ENCODE data around the gene POLRMT.
A peak's percentile ranks its signal among the peaks of the same experiment; 100 is the strongest.
"Not testable (repeated sequence)": the region's sequence is repeated elsewhere in the genome, so short reads cannot be mapped to it uniquely, and the experiment has no call there.

Gene POLRMT

DNA sequence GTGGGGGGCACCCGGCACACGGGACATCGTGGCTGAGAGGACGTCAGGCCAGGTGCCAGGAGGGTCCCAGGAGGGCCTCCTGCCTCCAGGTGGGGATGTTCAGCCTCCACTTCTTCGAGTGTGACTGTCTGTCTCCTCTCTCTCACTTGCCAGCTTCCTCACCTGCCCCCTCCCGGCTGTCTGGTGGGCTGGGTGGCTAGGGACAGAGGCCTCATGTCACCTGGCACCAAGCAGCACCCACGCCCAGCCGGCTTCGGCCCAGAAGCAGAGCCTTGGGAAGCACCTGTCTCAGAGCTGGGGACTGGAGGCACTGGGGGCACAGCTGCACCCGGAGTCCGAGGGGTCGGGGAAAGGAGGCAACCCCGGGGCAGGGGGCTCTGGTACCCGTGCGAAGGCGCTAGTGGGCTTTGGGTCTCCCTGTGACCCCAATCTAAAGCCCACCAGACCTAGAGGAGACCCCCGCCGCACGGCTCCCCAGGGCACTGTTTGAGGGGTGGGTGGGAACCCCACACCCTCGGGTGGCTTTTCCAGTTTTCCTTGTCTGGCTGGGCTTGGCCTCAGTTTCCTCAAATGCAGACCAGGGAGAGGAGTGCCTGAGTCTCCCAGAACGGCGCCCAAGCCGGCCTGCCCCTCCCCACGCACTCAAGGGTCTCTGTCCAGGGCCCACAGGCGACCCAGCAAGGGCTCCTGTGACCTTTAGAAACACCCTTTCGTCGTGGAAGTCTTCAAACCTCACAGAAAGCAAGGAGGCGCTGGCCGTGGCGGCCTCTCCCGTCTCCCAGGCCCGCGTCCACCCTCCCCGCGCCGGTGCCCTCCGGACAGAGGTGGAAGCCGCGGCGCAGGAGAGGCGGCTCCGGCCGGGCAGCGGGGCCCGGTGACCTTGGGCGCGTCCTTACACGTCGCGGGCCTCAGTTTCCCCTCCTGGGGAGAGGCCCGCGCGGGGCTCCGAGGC, 44.3 kb downstream of the POLRMT start:
- TF ChIP-seq, protein P1, sequence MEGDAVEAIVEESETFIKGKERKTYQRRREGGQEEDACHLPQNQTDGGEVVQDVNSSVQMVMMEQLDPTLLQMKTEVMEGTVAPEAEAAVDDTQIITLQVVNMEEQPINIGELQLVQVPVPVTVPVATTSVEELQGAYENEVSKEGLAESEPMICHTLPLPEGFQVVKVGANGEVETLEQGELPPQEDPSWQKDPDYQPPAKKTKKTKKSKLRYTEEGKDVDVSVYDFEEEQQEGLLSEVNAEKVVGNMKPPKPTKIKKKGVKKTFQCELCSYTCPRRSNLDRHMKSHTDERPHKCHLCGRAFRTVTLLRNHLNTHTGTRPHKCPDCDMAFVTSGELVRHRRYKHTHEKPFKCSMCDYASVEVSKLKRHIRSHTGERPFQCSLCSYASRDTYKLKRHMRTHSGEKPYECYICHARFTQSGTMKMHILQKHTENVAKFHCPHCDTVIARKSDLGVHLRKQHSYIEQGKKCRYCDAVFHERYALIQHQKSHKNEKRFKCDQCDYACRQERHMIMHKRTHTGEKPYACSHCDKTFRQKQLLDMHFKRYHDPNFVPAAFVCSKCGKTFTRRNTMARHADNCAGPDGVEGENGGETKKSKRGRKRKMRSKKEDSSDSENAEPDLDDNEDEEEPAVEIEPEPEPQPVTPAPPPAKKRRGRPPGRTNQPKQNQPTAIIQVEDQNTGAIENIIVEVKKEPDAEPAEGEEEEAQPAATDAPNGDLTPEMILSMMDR (conservative IDR thresholded peaks at IDR 0.05), result no peak
- no peak for TF ChIP-seq ZFX (IDR thresholded peaks at IDR 0.05)
- H3K27ac ChIP-seq, result no peak overlapping the region

DNA sequence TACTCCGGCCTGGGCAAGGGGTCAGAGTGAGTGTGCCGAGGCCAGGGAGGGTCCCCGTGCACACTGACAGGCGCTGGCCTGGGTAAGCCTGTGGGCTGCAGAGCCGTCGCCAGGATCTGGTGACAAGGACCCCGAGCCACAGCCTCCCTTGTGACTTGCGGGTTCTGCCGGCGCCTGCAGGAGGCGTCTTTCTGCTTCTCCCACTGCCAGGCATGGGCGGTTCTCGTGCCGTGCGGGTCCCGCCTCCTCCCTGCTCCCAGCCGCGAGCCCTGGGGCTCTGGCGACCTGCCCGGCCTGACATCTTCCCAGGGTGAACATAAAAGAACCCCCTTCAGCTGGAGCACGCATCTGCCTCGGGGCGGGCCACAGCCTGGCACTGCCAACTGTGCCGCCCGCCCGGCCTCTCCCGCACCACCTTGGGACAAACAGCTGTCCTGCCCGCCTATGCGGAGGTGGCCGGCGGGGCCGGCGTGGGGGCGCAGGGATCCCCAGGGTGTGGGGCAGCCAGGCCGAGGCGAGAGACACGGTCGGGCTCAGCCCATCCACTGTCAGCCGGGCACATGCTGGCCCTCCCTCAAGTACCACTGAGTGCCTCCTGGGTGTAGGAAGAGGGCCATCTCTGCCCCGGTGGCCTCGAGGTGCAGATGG, 45.1 kb downstream of the POLRMT start:
- no peak overlapping the region for H3K27ac ChIP-seq
- TF ChIP-seq, protein P1 (conservative IDR thresholded peaks at IDR 0.05), result peak; percentile 84
- TF ChIP-seq ZFX (IDR thresholded peaks at IDR 0.05), result no peak

DNA sequence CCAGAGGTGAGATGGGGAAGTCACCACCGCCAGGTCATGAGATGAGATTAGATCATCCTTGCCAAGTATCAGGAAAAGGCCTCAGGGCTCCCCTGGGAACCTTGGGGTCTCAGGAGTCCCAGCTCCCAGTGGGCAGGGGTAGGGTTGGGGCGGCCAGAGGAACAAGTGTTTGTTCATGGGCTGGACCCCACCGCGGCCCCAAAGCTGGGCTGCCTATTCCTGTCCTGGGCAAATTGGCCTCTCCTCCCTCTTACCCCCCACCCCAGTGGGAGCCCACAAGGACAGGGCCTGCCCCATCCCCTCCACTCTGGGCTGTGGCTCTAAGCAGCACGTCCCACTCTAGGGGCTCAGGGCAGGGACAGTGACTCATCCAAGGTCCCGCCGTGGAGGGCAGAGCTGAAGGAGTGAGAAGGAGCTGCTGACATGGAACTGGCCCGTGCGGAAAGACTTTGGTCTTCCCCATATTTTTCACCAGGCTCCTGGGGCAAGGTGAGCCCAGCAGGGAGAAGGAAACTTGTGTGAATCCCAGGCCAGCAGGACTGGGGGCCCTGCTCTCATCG, 47.7 kb downstream of the POLRMT start:
- TF ChIP-seq ZFX (IDR thresholded peaks at IDR 0.05), result no peak
- TF ChIP-seq, protein P1 (conservative IDR thresholded peaks at IDR 0.05), result no peak
- H3K27ac ChIP-seq, result no peak overlapping the region

GRCh38 chr19:585146-585545, 48.2 kb downstream of the POLRMT start:
- H3K27ac ChIP-seq, result not testable (repeated sequence)

GRCh38 chr19:584240-585001, 48.9 kb downstream of the POLRMT start:
- no peak overlapping the region for H3K27ac ChIP-seq
- TF ChIP-seq, protein P1 (conservative IDR thresholded peaks at IDR 0.05), result peak; percentile 95
- TF ChIP-seq ZFX (IDR thresholded peaks at IDR 0.05), result no peak

- TF ChIP-seq ZFX (IDR thresholded peaks at IDR 0.05), result no peak
- TF ChIP-seq, protein P1 (conservative IDR thresholded peaks at IDR 0.05), result no peak
Observed at GRCh38 chr19:583968-584239, 49.4 kb downstream of the POLRMT start.

DNA sequence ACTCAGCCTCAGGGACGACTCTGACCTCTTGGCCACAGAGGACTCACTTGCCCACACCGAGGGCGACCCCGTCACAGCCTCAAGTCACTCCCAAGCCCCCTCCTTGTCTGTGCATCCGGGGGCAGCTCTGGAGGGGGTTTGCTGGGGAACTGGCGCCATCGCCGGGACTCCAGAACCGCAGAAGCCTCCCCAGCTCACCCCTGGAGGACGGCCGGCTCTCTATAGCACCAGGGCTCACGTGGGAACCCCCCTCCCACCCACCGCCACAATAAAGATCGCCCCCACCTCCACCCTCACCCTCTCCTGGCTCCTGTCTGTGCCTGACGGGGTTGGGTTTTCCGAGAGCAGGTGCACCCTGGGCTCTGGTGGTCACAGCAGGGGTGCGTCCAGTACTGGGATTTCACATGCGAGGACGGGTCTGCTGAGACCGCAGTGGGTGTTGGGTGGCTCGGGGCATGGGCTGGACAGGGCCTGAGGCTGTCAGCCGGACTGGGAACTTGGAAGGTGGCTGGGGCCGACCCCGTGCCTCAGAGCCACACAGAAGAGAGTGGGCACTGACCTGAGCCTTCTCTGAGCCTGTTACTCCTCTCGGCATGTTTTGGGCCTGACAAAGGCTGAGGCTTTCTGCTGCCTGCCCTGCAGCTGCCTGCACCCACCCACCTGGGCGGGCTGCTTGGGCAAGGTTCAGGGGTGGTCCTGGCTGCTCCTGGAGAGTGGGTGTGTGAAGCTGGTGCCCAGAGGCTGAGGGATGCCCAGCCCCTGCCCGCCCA, 50.0 kb downstream of the POLRMT start:
- no peak overlapping the region for H3K27ac ChIP-seq

More at GRCh38 chr19:583968-584239, 49.4 kb downstream of the POLRMT start:
- H3K27ac ChIP-seq, result no peak overlapping the region

More for the DNA sequence above, 50.0 kb downstream of the POLRMT start:
- TF ChIP-seq, protein P1 (conservative IDR thresholded peaks at IDR 0.05), result no peak
- TF ChIP-seq ZFX (IDR thresholded peaks at IDR 0.05), result no peak

All from C4-2B (cell line).